Neural crest cell (in vitro differentiated cells): ENCODE measurements around the gene FBP1. TPM values are rescaled to one million over a fixed set of nuclear protein-coding genes. Genes with fewer than 3 reads are reported as not detected.

ENCODE experiments used
- DNase-seq: peaks from one replicate; pipeline ENCODE4 v3.0.0; 2021; ENCODE audit warnings: low read depth, mixed read lengths, low spot score
- H3K27ac Mint-ChIP-seq: one replicate; pipeline ENCODE4 v1.8.0; 2021; ENCODE audit warnings: mild to moderate bottlenecking, mixed read lengths; ENCODE audit not compliant: unreplicated experiment
- H3K27me3 Mint-ChIP-seq: 2 replicates; pipeline ENCODE4 v1.8.0; 2021; ENCODE audit warnings: low read depth, mild to moderate bottlenecking, mixed read lengths
- H3K36me3 Mint-ChIP-seq: 2 replicates; pipeline ENCODE4 v1.8.0; 2021; ENCODE audit warnings: low read depth, mild to moderate bottlenecking, mixed read lengths
- H3K4me1 Mint-ChIP-seq: 2 replicates; pipeline ENCODE4 v1.8.0; 2021; ENCODE audit warnings: mixed read lengths
- H3K4me3 Mint-ChIP-seq: one replicate; pipeline ENCODE4 v1.8.0; 2021; ENCODE audit warnings: mild to moderate bottlenecking, mixed read lengths
- H3K9me3 Mint-ChIP-seq: 2 replicates; pipeline ENCODE4 v1.8.0; 2021; ENCODE audit warnings: mixed read lengths
- CTCF ChIP-seq: fragments of 200-600 bp; sonication (generic); conservative IDR thresholded peaks from 2 replicates; pipeline ENCODE4 v1.5.0; 2021; ENCODE audit warnings: antibody characterized with exemption, mild to moderate bottlenecking
- total RNA-seq: library from RNA; stranded (reverse); gene quantifications from 2 replicates; pipeline ENCODE4 v1.2.1, GENCODE V29; 2021

FBP1 gene
- total RNA-seq, 1 donor from 2014 or later: 0.86 TPM

- TF ChIP-seq CTCF: no peak
- DNase-seq: no peak
- no peaks in the 10 kb centered on the region for H3K9me3 Mint-ChIP-seq
- peaks cover 12% of the 10 kb centered on the region for H3K27me3 Mint-ChIP-seq
- H3K36me3 Mint-ChIP-seq: no peaks in the 10 kb centered on the region
- no peak overlapping the region for H3K27ac Mint-ChIP-seq
- no peaks in the 10 kb centered on the region for H3K4me1 Mint-ChIP-seq
- H3K4me3 Mint-ChIP-seq: no peak overlapping the region
Observed at GRCh38 chr9:94627287-94627686, 12.0 kb downstream of the FBP1 start.

GRCh38 chr9:94625835-94626234 lies 13.5 kb downstream of the FBP1 start:
- Mint-ChIP-seq H3K9me3 (no peaks in the 10 kb centered on the region), H3K27ac (no peak overlapping the region), H3K27me3 (peaks cover 5% of the 10 kb centered on the region), H3K4me3 (no peak overlapping the region), H3K4me1 (no peaks in the 10 kb centered on the region), H3K36me3 (no peaks in the 10 kb centered on the region)
- no peak for TF ChIP-seq CTCF
- no peak for DNase-seq

- Mint-ChIP-seq H3K4me3 (no peak overlapping the region), H3K4me1 (no peaks in the 10 kb centered on the region), H3K9me3 (no peaks in the 10 kb centered on the region), H3K27ac (no peak overlapping the region), H3K36me3 (no peaks in the 10 kb centered on the region), H3K27me3 (no peaks in the 10 kb centered on the region)
- TF ChIP-seq CTCF: no peak
- DNase-seq: no peak
Observed at GRCh38 chr9:94624629-94625028, 14.7 kb downstream of the FBP1 start.

- peak; percentile 56 for TF ChIP-seq CTCF
Observed at GRCh38 chr9:94623253-94623652, 16.1 kb downstream of the FBP1 start.

GRCh38 chr9:94622087-94622800 lies 17.1 kb downstream of the FBP1 start:
- no peak overlapping the region for H3K27ac Mint-ChIP-seq
- H3K4me1 Mint-ChIP-seq: no peaks in the 10 kb centered on the region

More at GRCh38 chr9:94623253-94623652, 16.1 kb downstream of the FBP1 start:
- DNase-seq: peak; percentile 55
- no peak overlapping the region for H3K4me3 Mint-ChIP-seq
- no peaks in the 10 kb centered on the region for H3K36me3 Mint-ChIP-seq
- H3K9me3 Mint-ChIP-seq: no peaks in the 10 kb centered on the region
- H3K27me3 Mint-ChIP-seq: no peaks in the 10 kb centered on the region
- no peaks in the 10 kb centered on the region for H3K4me1 Mint-ChIP-seq
- no peak overlapping the region for H3K27ac Mint-ChIP-seq

More at GRCh38 chr9:94622087-94622800, 17.1 kb downstream of the FBP1 start:
- Mint-ChIP-seq H3K27me3 (no peaks in the 10 kb centered on the region), H3K36me3 (no peaks in the 10 kb centered on the region), H3K4me3 (no peak overlapping the region), H3K9me3 (no peaks in the 10 kb centered on the region)
- no peak for DNase-seq
- no peak for TF ChIP-seq CTCF
